HG03457 (cell line): ENCODE measurements around the gene SOX13.

ENCODE experiments used
- ATAC-seq: cut with Tn5 transposase; IDR thresholded peaks from one replicate; pipeline ENCODE4 v1.9.1; 2021; ENCODE audit warnings: moderate number of reproducible peaks; ENCODE audit not compliant: unreplicated experiment

Gene SOX13

DNA sequence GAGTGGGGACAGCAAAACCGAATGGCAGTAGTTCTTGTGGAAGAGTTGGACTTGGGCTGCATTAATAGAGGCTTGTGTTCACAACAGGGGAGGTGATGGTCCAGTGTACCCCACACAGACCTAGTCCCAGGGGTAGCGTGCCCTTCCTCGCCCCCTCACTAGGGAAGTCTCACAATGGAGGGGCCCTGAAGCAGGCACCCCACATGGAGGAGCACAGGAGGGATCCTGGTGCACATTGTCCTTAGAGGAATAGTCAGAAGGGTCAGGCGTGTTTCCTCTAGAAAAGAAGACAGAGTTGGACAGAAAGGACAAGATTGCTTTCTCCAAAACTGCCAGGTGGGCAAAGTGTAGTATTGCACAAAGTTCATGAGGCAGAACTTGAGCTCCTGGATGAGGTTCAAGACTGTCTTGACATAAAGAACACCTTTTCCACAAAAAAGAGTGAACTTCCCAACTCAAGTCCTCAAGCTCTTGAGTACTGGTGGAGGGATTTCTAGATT lies 55.6 kb downstream of the SOX13 start:
- ATAC-seq, result no peak

DNA sequence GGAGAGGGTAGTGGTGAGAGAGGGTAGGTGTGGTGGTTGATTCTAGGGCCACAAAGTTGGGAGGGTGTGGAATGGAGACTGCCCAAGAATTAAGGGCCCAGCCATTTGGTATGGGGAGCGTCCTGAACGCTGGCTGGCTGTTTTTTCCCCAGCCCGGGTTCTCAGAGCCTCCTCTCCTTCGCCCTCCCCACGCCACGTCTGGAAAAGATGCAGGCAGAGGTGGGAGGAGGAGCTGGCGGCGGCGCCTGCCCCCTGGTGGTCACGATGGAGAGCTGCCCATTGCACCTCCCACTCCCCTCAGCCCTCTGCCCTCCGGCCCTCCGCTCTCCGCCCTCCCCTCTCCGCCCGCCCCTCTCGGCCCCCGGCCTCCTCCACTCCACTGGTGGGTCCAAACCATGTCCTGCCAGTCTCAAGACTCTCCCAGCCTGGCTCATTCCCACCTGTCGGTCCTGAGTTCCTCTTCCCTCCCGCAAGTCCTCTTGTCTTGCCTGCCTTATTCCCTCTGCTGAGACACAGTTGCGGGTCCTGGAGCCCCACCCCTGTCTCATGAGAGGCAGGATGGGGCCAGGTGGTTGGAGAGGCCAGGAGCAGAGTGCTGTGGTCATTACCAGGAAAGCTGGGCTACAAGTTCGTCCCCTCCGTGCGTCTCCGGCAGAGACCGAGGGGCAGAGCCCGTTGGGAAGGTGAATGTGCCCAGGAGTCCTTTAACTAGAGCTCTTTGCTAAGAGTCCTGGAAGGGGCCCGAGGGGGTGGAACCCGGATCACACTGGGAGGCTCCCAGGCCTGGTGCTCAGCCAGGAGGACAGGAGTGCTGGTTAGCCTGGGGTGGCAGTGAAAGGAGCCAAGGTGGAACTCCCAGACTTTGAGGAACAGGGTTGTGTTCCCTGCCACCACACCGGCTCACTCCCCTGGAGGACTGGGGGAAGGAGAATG lies 56.3 kb downstream of the SOX13 start:
- no peak for ATAC-seq

DNA sequence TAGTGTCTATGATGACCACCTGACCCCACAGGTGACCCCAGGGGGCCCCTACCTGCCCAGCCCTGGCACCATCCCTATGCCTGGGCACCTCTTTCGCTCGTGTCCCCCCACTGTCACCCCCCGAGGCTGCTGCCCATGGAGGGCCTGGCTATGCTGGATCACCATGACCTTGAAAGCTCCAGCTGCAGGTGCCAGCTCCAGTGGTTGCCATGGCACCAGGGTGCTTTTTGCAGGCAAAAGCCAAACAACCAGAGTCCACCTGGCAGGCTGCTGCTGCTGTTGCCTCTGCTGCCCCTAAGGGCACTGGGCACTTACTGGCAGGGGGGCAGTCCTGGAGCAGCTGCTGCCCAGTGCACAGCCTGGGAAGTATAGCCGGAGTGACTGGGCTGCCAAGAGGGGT lies 57.3 kb downstream of the SOX13 start:
- no peak for ATAC-seq

DNA sequence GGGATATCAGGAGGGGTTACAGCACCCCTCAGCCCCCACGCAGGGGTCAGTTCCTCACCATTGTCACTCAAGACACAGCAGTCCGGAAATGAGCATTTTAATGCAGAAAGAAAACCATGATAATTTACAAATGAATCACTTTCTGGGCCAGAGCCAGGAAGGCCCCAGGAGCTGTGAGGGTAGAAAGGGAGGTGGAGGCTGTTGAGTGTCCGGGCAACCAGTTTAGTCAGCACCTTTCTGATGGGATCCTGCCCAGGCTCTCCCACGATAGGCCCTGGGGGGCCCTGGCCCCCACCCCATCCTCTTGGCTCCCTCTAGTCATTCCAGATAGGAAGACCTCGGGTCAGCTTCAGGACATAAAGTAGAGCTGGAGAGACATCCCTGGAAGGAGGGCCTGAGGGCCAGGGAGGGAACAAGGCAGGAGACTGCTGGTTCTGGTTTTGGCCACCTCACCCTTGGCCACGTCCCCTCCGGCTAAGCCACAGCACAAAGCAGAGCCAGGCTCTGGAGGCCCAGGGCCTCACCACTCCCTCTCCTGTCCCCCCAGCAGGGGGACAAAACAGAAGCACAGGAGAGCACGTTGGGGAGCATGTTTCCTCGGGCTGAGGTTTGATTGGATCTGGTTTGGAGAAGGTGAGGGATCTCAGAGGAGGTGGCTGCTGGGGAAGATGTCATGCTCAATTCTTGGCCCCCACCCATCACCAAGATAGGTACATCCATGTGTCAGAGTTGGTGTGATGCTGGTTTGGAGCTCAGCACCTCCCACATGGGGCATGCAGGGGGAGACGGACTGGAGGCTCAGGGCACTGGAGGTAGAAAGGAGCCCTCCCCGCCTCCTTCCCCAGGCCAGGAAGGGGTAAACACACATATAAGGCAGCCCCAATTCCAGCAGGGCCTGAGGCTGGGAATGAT lies 58.3 kb downstream of the SOX13 start:
- no peak for ATAC-seq

DNA sequence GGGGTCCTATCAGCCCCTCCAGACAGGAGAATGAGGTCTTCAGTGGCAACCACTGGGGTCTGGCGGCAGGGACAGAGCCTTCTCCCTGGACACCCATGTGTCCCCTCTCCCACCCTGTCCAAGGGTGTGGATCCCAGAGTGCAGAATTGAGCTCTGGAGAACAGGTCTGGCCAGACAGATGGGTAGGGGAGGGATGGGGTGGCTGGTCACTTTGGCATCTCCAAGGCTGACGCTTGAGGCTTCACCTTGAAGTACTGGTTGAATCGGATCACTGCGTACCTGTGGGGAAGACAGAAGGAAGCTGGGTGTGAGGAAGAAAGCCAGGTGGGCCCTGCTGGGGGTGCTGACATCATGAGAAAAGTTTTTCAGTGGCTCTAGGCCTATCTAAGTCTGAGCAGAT lies 59.1 kb downstream of the SOX13 start:
- no peak for ATAC-seq

DNA sequence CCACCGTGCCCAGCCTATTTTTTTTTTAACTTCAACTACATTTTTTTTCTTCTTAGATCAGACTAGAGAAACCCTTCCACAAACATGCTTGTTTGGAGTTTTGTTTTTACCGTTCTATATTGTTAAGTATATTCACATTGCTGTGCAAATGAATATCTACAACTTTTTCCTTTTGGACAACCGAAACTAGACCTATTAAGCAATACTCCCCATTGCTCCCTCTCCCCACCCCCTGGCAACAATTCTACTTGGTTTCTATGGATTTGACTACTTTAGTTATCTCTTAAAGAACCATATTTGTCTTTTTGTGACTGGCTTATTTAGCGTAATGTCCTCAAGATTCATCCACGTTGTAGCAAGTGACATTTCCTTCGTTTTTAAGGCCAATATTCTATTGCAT lies 59.8 kb downstream of the SOX13 start:
- no peak for ATAC-seq

DNA sequence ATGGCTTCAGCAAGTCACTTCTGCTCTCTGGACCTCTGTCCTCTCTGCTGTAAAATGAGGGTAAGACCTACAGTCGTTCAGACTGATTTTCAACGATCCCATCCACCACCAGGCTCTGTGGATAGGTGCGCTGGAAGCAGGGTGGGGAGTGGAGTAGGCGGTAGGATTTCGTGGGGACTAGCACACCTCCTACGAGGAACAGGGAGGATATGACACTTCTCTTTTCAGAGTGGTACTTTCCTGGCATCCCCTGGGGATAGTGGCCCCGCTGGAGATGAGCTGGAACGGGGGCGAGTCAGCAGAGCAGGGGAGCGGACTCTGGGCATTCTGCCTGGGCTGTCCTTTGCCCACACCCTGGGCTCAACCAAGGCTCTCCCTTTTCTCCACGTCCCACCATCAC lies 61.2 kb downstream of the SOX13 start:
- ATAC-seq, result no peak

DNA sequence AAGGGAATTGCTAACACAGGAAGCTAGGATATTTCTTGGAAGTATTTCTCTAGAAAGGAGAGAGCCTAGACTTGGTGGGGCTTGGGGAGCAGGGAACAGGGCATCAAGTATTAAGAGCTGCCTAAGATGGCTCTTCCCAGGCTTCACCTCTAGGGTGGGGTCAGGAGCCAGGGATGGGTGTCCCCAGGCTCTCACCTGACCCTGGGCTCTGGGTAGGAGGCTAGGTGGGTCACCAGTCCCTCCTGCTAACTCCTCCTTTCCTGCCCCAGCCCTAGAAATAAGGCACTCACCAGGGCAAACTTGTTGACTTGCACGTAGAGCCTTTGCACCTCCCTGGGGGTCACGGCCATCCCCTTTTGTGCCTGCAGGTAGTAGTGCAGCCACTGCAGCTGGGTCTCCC lies 63.9 kb downstream of the SOX13 start:
- ATAC-seq, result no peak

DNA sequence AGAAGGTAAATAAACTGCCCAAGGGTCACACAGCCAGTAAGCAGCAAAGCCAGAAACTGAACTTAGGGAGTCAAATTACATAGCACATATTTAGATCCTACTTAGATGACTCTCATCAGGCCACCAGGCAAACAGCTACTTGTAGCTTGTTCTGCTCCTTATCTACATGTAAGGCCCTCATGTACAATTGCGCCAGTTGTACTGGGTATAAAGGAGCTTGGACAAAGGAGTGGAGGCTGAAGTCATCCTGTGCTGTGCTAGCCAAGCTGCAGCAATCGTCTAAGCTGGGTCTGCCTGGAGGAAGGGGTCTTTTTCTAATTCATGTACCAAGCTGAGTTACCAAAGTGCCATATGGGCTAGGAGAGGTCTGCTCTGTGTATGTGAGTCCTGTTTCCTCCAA lies 66.2 kb downstream of the SOX13 start:
- ATAC-seq, result no peak

DNA sequence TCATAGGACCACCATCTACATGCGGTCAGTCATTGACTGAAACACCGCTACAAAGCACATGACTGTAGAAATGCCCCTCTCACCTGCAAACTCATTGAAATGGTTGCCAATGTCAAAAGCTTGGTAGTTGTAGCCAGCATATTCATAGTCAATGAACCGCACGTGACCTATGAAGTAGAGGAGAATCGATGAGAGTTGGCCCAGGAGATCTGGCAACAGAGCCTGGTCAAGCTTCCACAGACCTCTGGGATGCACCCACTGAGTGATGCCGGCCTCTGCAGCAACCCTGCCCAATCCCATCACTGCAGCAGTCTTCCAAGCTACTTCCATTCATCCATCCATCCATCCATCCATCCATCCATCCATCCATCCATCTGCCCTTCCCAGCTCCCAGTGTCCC lies 67.0 kb downstream of the SOX13 start:
- ATAC-seq, result no peak

DNA sequence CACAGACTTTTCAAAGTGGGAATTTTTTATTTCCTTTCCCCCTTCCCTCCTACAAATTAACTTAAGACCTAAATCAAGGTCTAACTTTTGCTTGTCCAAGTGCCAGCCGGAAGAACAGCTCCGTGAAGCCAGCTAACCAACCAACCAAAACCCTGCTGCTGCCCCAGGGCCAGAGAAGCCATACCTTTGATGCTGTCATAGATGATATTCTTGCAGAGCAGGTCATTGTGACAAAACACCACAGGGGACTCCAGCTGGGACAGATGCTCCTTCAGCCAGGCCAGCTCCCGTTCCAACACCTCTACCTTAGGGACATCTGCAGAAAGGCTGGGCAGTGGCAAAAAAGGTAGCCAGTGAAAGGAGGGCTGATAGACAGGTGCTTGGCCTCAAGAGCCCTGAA lies 68.2 kb downstream of the SOX13 start:
- no peak for ATAC-seq

DNA sequence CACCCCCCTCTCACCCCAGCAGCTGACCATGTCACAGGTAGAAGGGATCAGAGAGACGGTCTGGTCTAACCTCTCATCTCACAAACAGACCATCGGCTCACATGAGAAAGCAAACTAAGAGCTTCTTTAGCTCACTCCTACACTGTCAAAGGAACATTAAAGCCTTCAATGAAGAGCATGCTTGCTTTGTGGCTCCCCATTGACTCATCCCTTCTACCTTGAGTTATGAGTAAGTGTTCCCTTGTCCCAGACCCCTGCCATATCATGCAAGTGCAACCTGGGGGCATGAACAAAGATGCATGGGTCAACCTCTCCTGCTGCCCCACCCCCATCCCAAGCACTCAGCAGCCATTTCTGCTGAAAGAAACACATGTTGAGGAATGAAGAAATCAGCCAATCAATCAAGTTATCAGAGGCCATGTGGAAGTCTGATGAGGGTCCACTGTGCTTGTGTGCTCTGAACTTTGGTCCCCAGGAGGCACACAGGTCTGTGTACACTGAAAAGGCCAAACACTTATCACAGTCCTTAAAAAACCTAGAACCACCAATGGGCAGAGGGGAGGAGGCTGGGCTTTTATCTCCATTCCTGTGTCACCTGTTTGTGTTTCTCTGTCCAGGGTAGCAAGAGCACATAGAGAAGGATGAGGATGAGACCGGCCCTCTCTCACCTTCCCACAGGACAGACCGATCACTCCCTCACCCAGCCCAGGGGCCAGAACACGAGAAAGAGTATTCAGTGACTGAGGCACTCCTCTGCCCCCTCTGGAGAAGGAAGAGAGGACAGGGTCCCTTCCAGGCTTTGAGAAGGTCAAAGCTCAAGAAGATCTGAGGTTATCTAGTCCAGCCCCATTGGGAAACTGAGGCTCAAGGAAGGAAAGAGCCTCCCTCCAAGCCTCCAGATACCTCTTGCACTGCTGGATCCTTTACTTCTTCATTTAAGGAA lies 69.4 kb downstream of the SOX13 start:
- no peak for ATAC-seq

DNA sequence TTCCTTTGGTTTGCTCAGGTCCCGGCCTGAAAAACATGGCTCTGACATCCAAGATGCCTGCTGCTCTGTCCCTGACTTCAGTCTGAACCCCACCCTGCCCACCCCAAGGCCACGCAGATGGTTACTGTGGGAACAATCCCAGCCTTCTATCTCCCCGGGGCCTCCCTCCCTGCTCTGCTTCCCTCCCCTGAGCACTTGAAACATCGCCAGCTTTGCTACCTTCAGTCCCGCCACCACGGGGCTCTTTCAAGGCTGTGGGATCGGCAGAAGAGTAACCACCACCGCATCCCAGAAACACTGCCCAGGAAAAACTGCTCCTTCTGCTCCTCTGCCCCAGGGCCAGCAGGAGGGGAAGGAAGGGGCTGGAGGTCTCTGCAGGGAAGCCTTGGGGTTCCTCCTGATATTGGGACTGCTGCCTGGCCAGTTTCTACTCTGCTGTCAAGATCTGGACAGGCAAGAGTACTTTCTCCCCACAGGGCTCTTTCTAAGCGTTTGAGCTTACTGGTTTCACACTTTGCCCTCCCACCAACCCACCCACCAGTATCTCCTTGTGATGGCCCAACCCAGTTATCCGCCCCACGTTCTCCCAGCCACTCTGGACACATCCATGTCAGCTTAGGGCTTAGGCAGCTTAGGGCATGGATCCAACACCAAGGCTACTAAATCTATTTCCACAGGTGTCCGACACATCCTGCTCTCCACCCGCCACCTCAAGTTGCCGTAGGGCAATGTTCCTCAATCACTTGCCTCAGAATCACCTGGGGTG lies 70.5 kb downstream of the SOX13 start:
- ATAC-seq, result no peak

DNA sequence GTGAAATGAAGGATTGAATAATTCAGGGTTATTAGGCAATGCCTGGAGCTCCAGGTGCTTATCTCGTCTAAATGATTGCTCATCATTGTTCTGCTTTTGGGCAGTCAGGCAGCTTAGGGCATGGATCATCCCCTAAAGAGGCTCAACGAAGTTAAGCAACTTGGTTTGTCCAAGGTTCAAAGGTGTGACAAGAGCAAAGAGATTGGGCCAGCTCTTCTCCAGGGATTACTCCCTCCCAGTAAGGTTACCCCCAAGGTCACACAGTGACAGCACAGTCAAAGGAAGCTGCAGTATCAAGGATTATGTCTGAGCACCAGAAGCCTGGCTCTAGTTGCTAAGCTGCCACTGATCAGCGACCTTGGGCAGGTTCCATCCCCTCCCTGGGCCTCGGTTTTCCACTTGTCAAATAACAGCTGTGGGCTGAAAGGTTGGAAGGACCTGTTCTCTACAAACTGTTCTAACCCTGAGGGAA lies 72.2 kb downstream of the SOX13 start:
- ATAC-seq, result no peak

DNA sequence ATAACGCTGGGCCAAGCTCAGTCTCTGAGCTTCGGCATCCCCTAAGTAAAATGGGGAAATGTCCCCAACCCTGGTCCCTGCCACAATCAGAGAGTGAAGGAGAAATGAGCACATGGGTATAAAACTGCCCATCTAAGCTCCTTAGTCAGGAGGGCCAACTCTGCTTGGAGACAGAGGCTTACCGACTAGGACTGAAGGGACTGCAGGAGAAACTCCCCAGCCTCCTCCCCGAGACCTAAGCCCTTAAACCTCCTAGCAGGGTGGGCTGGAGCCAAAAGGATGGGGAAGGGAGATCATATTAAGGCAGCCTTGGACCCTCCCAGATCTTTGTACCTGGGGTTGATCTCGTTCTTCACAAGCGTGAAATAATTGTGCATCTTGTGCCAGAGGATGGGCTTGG lies 73.4 kb downstream of the SOX13 start:
- no peak for ATAC-seq

DNA sequence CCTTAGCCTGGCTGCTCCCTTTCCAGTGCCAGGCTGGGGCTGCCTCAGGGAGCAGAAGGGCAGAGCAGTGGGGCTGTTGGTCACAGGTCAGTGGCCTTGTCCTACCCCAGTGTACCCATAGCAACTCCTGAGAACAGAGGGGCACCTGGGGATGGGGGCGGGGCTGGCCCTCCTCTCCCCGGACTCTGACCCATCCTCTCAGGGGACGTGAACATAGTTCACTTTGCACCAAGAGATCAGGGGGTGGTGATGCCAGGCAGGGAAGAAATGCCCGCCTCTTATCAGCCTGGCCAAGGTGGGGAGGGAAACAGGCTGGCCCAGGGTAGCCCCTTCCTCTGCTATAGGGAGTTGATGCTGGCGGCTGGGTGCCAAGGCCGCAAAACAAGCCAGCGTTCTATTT lies 74.0 kb downstream of the SOX13 start:
- ATAC-seq, result no peak

DNA sequence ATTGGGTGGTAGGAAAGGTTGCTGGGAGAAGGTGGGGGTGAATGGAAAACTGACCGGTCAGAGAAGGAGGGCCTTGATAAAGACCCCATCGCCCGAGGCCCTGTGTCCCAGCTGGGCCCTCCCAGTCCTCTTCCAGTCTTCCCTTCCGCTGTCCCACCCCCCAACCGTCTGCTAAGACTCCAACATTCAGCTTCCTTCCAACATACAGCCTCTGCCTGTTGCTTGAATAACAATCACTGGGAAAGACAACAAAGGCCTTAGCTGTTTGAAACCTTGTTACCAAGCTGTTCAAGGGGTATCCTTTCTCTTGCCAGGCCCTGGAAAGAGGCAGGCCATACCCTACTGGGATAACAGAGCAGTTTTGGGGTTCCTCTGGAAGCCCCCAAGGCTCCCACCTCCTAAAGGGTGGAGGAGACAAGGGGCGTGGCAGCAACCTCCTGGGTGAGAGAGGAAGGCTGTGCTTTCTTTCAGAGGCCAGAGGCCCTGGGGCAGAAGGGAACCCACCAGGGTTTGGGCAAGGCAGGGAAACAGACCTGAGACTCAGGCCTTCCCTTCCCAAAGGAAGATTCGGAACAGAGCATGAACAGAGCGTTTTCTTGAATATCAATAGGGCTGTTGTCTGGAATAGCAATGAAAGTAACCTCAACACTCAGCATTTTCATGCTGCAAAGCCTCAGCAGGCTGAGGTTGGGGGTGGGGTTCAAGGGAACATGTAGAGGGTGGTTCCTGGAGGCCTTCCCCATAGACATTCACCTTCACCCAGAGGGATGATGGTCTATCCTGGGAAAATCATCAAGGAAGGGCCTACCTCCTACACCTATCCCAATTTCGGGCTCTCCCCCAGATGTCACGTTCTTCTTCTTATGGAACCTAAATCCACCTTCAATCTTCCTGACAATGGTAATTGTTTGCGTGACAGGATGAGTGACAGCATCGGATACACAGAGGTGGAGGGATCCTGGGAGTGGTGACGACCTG lies 74.8 kb downstream of the SOX13 start:
- no peak for ATAC-seq

DNA sequence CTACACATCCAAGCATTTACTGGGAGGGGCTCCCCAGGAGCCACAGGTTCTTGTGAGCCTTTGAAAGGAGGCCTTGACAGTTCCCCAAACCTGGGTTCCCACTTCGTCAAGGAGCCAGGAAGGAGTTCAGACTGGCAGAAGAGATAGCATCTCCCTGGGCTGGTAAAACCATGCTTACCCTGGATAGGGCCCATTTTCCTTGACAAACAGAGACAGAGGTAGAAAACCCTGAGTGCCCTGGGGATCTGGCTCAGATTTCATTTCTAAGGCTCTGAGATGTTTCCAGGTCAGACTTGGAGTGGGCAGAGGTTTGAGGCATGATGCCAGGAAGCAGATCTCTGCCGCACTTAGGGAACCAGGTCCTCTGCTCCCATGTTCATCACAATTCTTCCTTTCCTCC lies 76.2 kb downstream of the SOX13 start:
- no peak for ATAC-seq
